GM12865 (cell line): ENCODE results near the gene CLTCL1.

Experiments used
- DNase-seq: peaks from one replicate; pipeline ENCODE4 v3.0.0; 2010; ENCODE audit warnings: low read depth
- H3K4me3 ChIP-seq: 2 replicates; pipeline ENCODE4 v1.5.1; 2011; ENCODE audit warnings: mild to moderate bottlenecking, low read depth, low read length, control low read depth
- TF ChIP-seq, protein P1 (sequence below): IDR thresholded peaks from 2 replicates; pipeline ENCODE4 v1.5.1; 2011; ENCODE audit warnings: low read length, control low read depth, low read depth, inconsistent platforms; ENCODE audit not compliant: insufficient read depth; ENCODE audit errors: missing control alignments

The CLTCL1 gene

DNA sequence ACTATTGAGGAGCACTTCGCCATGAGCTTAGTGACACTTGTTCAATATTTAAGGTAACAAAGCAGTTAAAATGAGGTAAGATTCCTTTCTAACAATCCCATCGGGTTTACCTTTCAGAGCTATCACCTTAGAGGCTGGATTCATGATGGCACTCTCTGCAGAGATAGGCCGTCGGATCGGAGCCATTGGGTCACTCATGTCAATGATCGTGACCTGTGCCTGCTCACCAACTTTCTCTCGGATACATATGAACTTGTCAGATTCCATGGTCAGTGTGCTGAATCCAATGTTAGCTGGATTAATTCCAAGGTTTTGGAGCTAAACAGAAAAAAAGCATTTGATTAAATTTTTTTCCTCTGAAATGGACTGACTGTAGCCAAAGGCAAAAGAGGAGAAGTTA is 16.0 kb downstream of the CLTCL1 start:
- TF ChIP-seq, protein P1, sequence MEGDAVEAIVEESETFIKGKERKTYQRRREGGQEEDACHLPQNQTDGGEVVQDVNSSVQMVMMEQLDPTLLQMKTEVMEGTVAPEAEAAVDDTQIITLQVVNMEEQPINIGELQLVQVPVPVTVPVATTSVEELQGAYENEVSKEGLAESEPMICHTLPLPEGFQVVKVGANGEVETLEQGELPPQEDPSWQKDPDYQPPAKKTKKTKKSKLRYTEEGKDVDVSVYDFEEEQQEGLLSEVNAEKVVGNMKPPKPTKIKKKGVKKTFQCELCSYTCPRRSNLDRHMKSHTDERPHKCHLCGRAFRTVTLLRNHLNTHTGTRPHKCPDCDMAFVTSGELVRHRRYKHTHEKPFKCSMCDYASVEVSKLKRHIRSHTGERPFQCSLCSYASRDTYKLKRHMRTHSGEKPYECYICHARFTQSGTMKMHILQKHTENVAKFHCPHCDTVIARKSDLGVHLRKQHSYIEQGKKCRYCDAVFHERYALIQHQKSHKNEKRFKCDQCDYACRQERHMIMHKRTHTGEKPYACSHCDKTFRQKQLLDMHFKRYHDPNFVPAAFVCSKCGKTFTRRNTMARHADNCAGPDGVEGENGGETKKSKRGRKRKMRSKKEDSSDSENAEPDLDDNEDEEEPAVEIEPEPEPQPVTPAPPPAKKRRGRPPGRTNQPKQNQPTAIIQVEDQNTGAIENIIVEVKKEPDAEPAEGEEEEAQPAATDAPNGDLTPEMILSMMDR: no peak
- DNase-seq: no peak
- H3K4me3 ChIP-seq: no peak overlapping the region

DNA sequence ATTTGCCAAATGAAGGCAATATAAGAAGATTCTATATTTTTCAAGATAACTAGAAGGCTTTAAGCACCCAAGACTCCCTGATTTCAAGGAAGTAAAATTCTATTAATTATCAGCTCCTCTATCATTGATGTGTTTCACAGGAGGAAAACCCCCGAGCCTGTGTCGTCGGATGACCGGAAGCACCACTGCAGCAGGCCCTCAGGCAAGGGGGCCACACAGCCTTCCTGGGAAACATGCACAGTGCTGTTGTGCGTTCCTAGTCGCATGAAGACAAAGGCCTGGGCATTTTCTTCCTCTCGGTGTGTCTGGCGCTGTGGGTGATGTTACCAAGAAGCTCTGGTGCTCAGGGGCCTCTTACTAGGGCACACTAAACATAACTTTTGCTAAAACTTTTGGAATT is 16.4 kb downstream of the CLTCL1 start:
- no peak overlapping the region for H3K4me3 ChIP-seq
- DNase-seq: no peak
- TF ChIP-seq, protein P1: no peak

DNA sequence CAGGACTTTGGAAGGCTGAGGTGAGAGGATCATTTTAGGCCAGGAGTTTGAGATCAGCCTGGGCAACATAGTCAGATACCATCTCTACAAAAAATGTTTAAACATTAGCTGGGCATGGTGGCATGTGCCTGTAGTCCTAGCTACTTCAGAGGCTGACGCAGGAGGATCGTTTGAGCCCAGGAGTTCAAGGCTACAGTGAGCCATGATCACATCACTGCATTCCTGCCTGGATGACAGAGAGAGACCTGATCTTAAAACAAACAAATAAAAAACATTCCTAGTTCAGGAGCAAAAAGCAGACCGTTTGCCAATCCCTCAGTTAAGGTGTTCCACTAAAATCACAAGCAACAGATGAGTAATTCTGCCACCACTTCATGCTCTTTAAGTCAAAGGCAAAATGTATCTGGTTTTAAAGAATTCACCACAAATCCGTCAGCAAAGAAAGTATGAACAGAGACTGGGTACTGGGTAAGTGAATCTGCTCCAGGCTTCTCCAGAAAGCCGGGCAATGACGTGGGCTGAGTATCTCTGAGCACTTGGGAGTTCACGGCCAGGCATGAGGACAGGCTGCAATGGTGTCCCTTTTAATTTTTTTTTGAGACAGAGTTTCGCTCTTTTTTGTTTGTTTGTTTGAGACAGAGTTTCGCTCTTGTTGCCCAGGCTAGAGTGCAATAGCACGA is 19.5 kb downstream of the CLTCL1 start:
- no peak for DNase-seq

DNA sequence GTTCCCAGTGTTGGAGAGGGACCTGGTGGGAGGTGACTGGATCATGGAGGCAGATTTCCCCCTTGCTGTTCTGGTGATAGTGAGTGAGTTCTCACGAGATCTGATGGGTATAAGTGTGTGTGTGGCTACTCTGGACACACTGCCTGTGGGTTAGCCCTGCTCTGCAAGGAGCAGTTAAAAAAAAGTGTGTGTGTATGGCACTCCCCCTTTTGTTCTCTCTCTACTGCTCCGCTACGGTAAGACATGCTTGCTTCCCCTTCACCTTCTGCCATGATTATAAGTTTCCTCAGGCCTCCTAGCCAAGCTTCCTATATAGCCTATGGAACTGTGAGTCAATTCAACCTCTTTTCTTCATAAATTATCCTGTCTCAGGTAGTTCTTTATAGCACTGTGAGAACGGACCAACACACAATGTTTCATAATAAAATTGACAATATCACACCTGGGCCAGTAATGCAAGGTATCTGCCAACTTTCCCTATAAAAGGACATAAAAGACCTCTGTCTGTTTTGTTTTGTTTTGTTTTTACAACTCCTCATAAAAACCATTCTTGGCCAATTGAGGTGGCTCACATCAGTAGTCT is 20.2 kb downstream of the CLTCL1 start:
- TF ChIP-seq, protein P1: no peak
- no peak for DNase-seq
- H3K4me3 ChIP-seq: no peak overlapping the region

More for the DNA sequence above, 19.5 kb downstream of the CLTCL1 start:
- TF ChIP-seq, protein P1: no peak
- no peak overlapping the region for H3K4me3 ChIP-seq

DNA sequence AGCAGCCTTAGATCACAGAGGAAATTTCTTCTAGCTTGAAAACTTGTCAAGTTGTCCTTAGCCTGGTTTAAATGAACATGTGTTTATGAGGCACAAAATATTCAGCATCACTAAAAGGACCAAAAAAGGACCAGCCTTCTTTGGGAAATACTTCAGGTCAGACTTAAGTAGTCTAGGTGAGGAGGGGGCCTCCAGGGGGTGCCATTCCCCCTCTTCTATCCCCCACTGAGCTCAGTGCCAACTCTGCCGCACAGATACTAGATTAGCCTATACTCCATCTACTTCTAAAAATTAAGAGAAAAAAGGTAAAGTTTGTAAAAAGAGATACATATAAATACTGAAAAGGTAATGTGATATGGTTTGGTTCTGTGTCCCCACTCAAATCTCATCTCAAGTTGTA is 20.6 kb downstream of the CLTCL1 start:
- no peak for DNase-seq
- TF ChIP-seq, protein P1: no peak
- H3K4me3 ChIP-seq: no peak overlapping the region

DNA sequence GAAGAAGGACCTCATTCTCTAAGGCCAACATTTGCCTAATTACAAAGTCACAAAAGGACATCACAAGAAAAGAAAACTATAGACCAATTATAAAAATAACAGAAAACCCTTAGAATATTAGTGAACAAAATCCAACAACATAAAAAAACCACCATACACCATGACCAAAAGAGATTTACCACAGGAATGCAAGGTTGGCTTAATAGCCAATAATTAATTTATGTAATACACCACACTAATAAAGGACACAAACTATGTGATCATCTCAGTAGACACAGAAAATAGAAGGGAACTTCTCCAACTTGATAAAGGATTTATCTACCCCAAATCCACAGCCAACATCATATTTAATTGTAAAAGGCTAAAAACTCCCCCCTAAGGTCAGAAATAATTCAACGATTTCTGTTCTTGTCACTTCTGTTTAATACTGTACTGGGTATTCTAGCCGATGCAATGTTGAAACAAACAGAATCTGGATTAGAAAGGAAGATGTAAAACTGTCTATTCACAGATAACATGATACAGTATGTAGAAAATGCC is 24.9 kb downstream of the CLTCL1 start:
- TF ChIP-seq, protein P1: no peak
- no peak overlapping the region for H3K4me3 ChIP-seq
- no peak for DNase-seq
